ENCODE data around the gene MCM8.

Gene MCM8

DNA sequence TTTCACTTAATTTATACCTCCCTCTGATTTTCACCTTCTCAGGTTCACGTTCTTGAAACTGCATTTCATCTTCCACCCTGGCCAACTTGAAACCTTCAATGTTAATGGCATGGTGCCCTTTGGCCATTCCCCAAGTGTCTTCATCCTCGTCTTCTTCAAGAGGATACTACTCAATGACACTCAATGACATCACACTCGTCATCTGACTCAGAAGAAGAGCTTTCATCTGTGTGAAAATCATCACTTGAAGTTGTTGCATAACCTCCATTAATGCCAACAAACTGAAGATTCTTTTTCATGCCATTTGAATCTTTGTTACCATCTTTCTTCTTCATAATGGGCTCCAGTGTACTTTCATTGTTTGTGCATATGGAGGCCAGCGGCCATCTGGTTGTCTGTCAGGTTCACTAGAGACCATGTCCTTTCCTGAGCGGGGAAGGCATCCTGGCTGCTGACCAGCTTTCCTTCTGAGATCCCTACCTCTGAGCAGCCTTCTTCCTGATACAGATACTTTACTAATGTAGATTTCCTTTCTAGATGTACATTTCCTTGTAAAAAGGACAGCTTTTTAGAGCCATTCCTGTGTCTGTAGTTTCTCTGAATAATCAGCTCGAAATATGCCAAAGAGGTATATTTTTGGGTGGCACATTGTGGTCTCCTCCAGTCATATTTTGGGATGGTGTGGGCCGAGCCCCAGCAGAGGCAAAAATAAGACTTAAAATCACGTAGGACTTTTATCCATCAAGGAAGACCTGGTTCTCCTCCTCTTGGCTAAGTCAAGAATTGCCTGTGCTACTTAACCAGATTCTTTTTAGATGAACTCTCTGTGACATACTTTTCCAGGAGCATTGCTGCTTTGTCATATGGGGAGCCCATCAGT, 21.4 kb upstream of the MCM8 start:
- Histone ChIP-seq H3F3A (ENCODE audit: control insufficient read depth, insufficient read depth) (no peaks in the 10 kb centered on the region), H3K9me2 (replicated peaks; ENCODE audit: control insufficient read depth, low read length) (no peaks in the 10 kb centered on the region), H3K4me3 (ENCODE audit: low read length) (no peak overlapping the region), H3K4me2 (ENCODE audit: low read length) (no peak overlapping the region), H3K27ac (ENCODE audit: low read depth, low read length) (no peak overlapping the region), H3K4me1 (ENCODE audit: control insufficient read depth, low read length) (peaks cover 3% of the 10 kb centered on the region), H3K79me2 (ENCODE audit: control insufficient read depth, low read length) (no peaks in the 10 kb centered on the region), H3K36me3 (ENCODE audit: control insufficient read depth, low read length) (no peaks in the 10 kb centered on the region), H3K9me3 (ENCODE audit: control insufficient read depth, insufficient read depth, low read length) (no peaks in the 10 kb centered on the region), H4K20me1 (ENCODE audit: control insufficient read depth, insufficient read depth, low read depth, low read length) (no peaks in the 10 kb centered on the region), H3K27me3 (ENCODE audit: control insufficient read depth, low read length) (peaks cover 19% of the 10 kb centered on the region)
- TF ChIP-seq, protein P1, sequence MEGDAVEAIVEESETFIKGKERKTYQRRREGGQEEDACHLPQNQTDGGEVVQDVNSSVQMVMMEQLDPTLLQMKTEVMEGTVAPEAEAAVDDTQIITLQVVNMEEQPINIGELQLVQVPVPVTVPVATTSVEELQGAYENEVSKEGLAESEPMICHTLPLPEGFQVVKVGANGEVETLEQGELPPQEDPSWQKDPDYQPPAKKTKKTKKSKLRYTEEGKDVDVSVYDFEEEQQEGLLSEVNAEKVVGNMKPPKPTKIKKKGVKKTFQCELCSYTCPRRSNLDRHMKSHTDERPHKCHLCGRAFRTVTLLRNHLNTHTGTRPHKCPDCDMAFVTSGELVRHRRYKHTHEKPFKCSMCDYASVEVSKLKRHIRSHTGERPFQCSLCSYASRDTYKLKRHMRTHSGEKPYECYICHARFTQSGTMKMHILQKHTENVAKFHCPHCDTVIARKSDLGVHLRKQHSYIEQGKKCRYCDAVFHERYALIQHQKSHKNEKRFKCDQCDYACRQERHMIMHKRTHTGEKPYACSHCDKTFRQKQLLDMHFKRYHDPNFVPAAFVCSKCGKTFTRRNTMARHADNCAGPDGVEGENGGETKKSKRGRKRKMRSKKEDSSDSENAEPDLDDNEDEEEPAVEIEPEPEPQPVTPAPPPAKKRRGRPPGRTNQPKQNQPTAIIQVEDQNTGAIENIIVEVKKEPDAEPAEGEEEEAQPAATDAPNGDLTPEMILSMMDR (IDR thresholded peaks at IDR 0.05; ENCODE audit: low read depth, low read length, poor library complexity, severe bottlenecking), result no peak
- TF ChIP-seq EZH2phosphoT487 (IDR thresholded peaks at IDR 0.05; ENCODE audit: borderline replicate concordance, low read length), result no peak

DNA sequence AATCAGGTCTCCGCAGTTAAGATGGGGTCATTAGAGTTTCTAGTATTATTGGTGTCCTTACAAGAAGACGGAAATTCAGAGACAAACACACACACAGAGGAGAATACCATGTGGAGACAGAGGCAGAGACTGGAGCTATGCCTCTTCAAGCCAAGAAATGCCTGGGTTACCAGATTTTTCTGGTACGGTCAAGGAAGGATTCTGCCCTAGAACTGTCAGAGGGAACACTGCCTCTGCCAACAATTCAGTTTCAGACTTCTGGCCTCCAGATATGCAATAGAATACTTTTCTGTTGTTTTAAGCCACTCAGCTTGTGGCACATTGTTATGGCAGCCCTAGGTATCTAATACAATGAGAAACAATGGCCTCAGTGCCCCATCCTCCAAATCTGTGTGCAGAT, 19.0 kb upstream of the MCM8 start:
- no peak overlapping the region for H3K4me2 ChIP-seq (ENCODE audit: low read length)
- no peaks in the 10 kb centered on the region for H3K79me2 ChIP-seq (ENCODE audit: control insufficient read depth, low read length)
- 0 out of 2 replicates have a peak, but pooled peaks cover 7% of the 10 kb centered on the region for H3K27me3 ChIP-seq (ENCODE audit: control insufficient read depth, low read length)
- no peak overlapping the region for H3K27ac ChIP-seq (ENCODE audit: low read depth, low read length)
- no peaks in the 10 kb centered on the region for H3K9me2 ChIP-seq (replicated peaks; ENCODE audit: control insufficient read depth, low read length)
- no peak overlapping the region for H3K4me3 ChIP-seq (ENCODE audit: low read length)
- H3K9me3 ChIP-seq (ENCODE audit: control insufficient read depth, insufficient read depth, low read length), result no peaks in the 10 kb centered on the region
- H3K4me1 ChIP-seq (ENCODE audit: control insufficient read depth, low read length), result peaks cover 5% of the 10 kb centered on the region
- no peak for TF ChIP-seq EZH2phosphoT487 (IDR thresholded peaks at IDR 0.05; ENCODE audit: borderline replicate concordance, low read length)
- TF ChIP-seq, protein P1 (IDR thresholded peaks at IDR 0.05; ENCODE audit: low read depth, low read length, poor library complexity, severe bottlenecking), result no peak
- H3F3A ChIP-seq (ENCODE audit: control insufficient read depth, insufficient read depth), result no peaks in the 10 kb centered on the region
- H4K20me1 ChIP-seq (ENCODE audit: control insufficient read depth, insufficient read depth, low read depth, low read length), result no peaks in the 10 kb centered on the region
- H3K36me3 ChIP-seq (ENCODE audit: control insufficient read depth, low read length), result no peaks in the 10 kb centered on the region

DNA sequence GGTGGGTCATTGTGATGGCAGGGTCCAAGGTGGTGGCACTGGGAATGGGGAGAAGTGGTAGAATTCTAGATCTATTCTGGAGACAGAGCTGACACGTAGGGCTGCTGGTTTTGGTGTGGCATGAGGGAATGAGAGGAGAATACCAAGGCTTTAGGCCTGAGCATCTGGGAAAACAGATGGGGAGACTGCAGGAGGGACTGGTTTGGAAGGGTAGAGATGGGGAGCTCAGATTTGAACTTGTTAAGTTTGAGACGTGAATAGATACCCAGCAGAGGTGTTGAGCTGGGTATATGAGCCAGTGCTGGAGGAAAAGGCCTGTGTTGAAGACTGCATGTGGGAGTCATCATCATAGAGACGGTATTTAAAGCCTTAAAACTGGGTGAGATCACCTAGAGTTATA, 17.7 kb upstream of the MCM8 start:
- Histone ChIP-seq H3K4me2 (ENCODE audit: low read length) (no peak overlapping the region), H3K9me3 (ENCODE audit: control insufficient read depth, insufficient read depth, low read length) (no peaks in the 10 kb centered on the region), H3K9me2 (replicated peaks; ENCODE audit: control insufficient read depth, low read length) (no peaks in the 10 kb centered on the region), H3K4me1 (ENCODE audit: control insufficient read depth, low read length) (peaks cover 5% of the 10 kb centered on the region), H3K4me3 (ENCODE audit: low read length) (no peak overlapping the region), H3K27ac (ENCODE audit: low read depth, low read length) (no peak overlapping the region), H3K27me3 (ENCODE audit: control insufficient read depth, low read length) (0 out of 2 replicates have a peak, but pooled peaks cover under 1% of the 10 kb centered on the region), H3K36me3 (ENCODE audit: control insufficient read depth, low read length) (peaks cover under 1% of the 10 kb centered on the region), H3F3A (ENCODE audit: control insufficient read depth, insufficient read depth) (no peaks in the 10 kb centered on the region; the same call in 1 of the 2 replicates), H4K20me1 (ENCODE audit: control insufficient read depth, insufficient read depth, low read depth, low read length) (no peaks in the 10 kb centered on the region), H3K79me2 (ENCODE audit: control insufficient read depth, low read length) (no peaks in the 10 kb centered on the region)
- TF ChIP-seq, protein P1 (IDR thresholded peaks at IDR 0.05; ENCODE audit: low read depth, low read length, poor library complexity, severe bottlenecking), result no peak
- no peak for TF ChIP-seq EZH2phosphoT487 (IDR thresholded peaks at IDR 0.05; ENCODE audit: borderline replicate concordance, low read length)
